Stimulated activated naive CD4-positive, alpha-beta T cell (primary cell): ENCODE results near the gene PRR14.
A peak's percentile ranks its signal among the peaks of the same experiment; 100 is the strongest.
"Not testable (repeated sequence)": the region's sequence is repeated elsewhere in the genome, so short reads cannot be mapped to it uniquely, and the experiment has no call there.

Source experiments
- DNase-seq, 6 experiments: peaks; one replicate each; lab custom pipeline; 2025; lab: John Stamatoyannopoulos, UW

PRR14 gene

GRCh38 chr16:30632454-30632853, 18.3 kb upstream of the PRR14 start:
- not testable (repeated sequence) for DNase-seq

- no peak for DNase-seq
Observed at GRCh38 chr16:30633526-30633925, 17.2 kb upstream of the PRR14 start.

GRCh38 chr16:30636599-30636998, 14.2 kb upstream of the PRR14 start:
- no peak for DNase-seq

GRCh38 chr16:30637139-30637538, 13.6 kb upstream of the PRR14 start:
- not testable (repeated sequence) for DNase-seq

GRCh38 chr16:30637944-30638343, 12.8 kb upstream of the PRR14 start:
- peak in 2 of 6 experiments; percentile 14 to 15 for DNase-seq

- DNase-seq = no peak
Observed at GRCh38 chr16:30641378-30641982, 9.3 kb upstream of the PRR14 start.

GRCh38 chr16:30644334-30644830, 6.4 kb upstream of the PRR14 start:
- no peak for DNase-seq

GRCh38 chr16:30645727-30646126, 5.0 kb upstream of the PRR14 start:
- DNase-seq = no peak

GRCh38 chr16:30647274-30647571, 3.5 kb upstream of the PRR14 start:
- no peak for DNase-seq

GRCh38 chr16:30649725-30650368, 913 bp upstream of the PRR14 start:
- DNase-seq = peak in 2 of 6 experiments; percentile 38 to 51

- peak; percentile 49 to 73 (median 63) for DNase-seq
Observed at GRCh38 chr16:30651124-30652004, 604 bp downstream of the PRR14 start.

- DNase-seq = peak in 1 of 6 experiments; percentile 27
Observed at GRCh38 chr16:30652005-30652296, 1.2 kb downstream of the PRR14 start.

- no peak for DNase-seq
Observed at GRCh38 chr16:30652718-30653117, 2.0 kb downstream of the PRR14 start.

- DNase-seq = no peak
Observed at GRCh38 chr16:30654856-30655255, 4.1 kb downstream of the PRR14 start.

- no peak for DNase-seq
Observed at GRCh38 chr16:30655815-30656347, 5.1 kb downstream of the PRR14 start.

- no peak for DNase-seq
Observed at GRCh38 chr16:30656388-30656787, 5.6 kb downstream of the PRR14 start.

- DNase-seq = no peak
Observed at GRCh38 chr16:30656974-30657865, 6.5 kb downstream of the PRR14 start.

GRCh38 chr16:30657866-30658730, 7.3 kb downstream of the PRR14 start, which contains the start of gene FBRS:
Gene FBRS (plus strand): TSS chr16:30658431. CDS start chr16:30659519, 1,088 bp downstream.
- peak; percentile 99 to 100 (median 100) for DNase-seq

GRCh38 chr16:30658731-30659506, 8.2 kb downstream of the PRR14 start:
- DNase-seq = no peak
